SK-N-SH (cell line): ENCODE results near the gene RSRC1.

ENCODE experiments used
- CTCF ChIP-seq: fragments of 200-600 bp; sonication (generic); IDR thresholded peaks from 2 replicates; pipeline ENCODE4 v1.6.1; 2017; ENCODE audit warnings: antibody characterized with exemption, mild to moderate bottlenecking, moderate library complexity
- EP300 ChIP-seq, 2 experiments: IDR thresholded peaks; 2 replicates each; pipeline versions ENCODE4 v1.4.0 to v1.6.1; 2012; ENCODE audit warnings: borderline replicate concordance in 1 of 2, low read depth in 1 of 2, low read length in 1 of 2
- POLR2AphosphoS5 ChIP-seq: IDR thresholded peaks from 2 replicates; pipeline ENCODE4 v1.6.1; 2012; ENCODE audit warnings: low read depth, low read length
- RCOR1 ChIP-seq: fragments of 150-350 bp; IDR thresholded peaks from 2 replicates; pipeline ENCODE4 v1.6.1; 2017; ENCODE audit warnings: antibody characterized with exemption, low read length
- SMC3 ChIP-seq: IDR thresholded peaks from 2 replicates; pipeline ENCODE4 v1.6.1; 2012; ENCODE audit warnings: low read depth, low read length, improper control_type of control experiment
- TEAD4 ChIP-seq: IDR thresholded peaks from 2 replicates; pipeline ENCODE4 v1.4.0; 2012; ENCODE audit warnings: mild to moderate bottlenecking, borderline replicate concordance; ENCODE audit not compliant: insufficient read depth

DNA sequence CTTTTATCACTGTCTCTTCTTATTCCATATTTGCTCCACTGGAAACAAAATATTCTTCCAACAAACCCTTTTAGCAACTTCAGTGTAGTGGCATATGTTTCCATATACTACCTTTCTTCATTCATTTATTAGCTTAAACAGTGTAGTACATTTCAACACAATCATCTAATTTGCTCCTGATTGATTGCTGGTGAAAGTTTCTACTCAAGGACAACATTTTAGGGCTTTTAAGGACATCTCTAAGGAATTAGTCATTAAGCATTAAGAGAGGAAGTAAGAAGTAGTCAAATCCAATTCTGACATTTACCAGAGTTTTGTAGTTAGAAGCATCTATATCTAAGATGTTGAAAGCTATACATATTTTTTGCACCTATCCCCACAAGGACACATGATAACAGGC is 55.8 kb downstream of the RSRC1 start:
- TF ChIP-seq CTCF: no peak
- TF ChIP-seq EP300 (IDR thresholded peaks at IDR 0.05; ENCODE audit: borderline replicate concordance in 1 of 2, low read depth in 1 of 2, low read length in 1 of 2): peak; percentile 57 to 87
- TF ChIP-seq RCOR1: no peak
- TF ChIP-seq SMC3: no peak
- peak; percentile 63; the same call in 1 of the 2 replicates for TF ChIP-seq TEAD4
- TF ChIP-seq POLR2AphosphoS5: peak; percentile 55
